HepG2 (cell line): ENCODE data around the gene NRIP2. TPM values are rescaled to one million over a fixed set of nuclear protein-coding genes. Genes with fewer than 3 reads are reported as not detected.

Experiments used
- ATAC-seq: fragments of 200-7000 bp; cut with Tn5 transposase; 3 replicates; pipeline ENCODE4 v1.9.1; 2020; ENCODE audit warnings: mild to moderate bottlenecking, moderate library complexity
- BruUV-seq: library from RNA; stranded (reverse); fragments of 400-500 nt; replicated peaks from 2 replicates; lab custom pipeline; 2021; lab: Mats Ljungman, UMichigan
- CTCF ChIA-PET: fragments of 300-600 bp; formaldehyde crosslinking; extraction: SDS; loops from one replicate; lab custom pipeline; 2021; ENCODE audit warnings: low total read pairs, inconsistent platforms, low intra/inter-chr PET ratio; lab: Yijun Ruan, JAX
- POLR2A ChIA-PET: fragments of 350-600 bp; sonication (Branson Sonifier 250); formaldehyde crosslinking; loops from one replicate; lab custom pipeline; 2020; ENCODE audit warnings: antibody characterized with exemption, inconsistent platforms; lab: Yijun Ruan, JAX
- DNase-seq: peaks from one replicate; pipeline ENCODE4 v3.0.0-alpha.2; 2015; ENCODE audit warnings: low spot score
- FAIRE-seq: peaks from 3 replicates; lab custom pipeline; 2011; peaks lifted over from hg19 to GRCh38; lab: Jason Lieb, UNC
- H2AFZ ChIP-seq: one replicate; pipeline ENCODE4 v1.6.1; 2011; ENCODE audit warnings: low read length, inconsistent platforms
- H3K27ac ChIP-seq: fragments of 300-600 bp; 3 replicates; pipeline ENCODE4 v1.8.0; 2011; ENCODE audit warnings: mixed run types, mild to moderate bottlenecking, mixed read lengths, low read length, inconsistent platforms; ENCODE audit not compliant: insufficient read depth; ENCODE audit errors: extremely low read length
- H3K27me3 ChIP-seq, 2 experiments: fragments of 200-600 bp in 1 of 2; 2 replicates in 1 of 2; 3 replicates in 1 of 2; pipeline versions ENCODE4 v1.6.0 to v1.8.0; 2011; ENCODE audit warnings: low read length in 2 of 2, mild to moderate bottlenecking in 2 of 2, moderate library complexity in 2 of 2, inconsistent platforms in 1 of 2; ENCODE audit not compliant: insufficient read depth in 2 of 2, control insufficient read depth in 1 of 2
- H3K36me3 ChIP-seq, 2 experiments: fragments of 200-600 bp in 1 of 2; replicated peaks in 1 of 2; 2 replicates in 1 of 2; 3 replicates in 1 of 2; pipeline versions ENCODE4 v1.5.1 to v1.8.0; 2011; ENCODE audit warnings: low read length in 2 of 2, inconsistent platforms in 1 of 2; ENCODE audit not compliant: insufficient read depth in 2 of 2, control insufficient read depth in 1 of 2
- H3K4me1 ChIP-seq: 2 replicates; pipeline ENCODE4 v1.5.1; 2012; ENCODE audit warnings: low read length, inconsistent platforms; ENCODE audit not compliant: insufficient read depth
- H3K4me2 ChIP-seq: 2 replicates; pipeline ENCODE4 v1.6.0; 2011; ENCODE audit warnings: low read depth, low read length, inconsistent platforms
- H3K4me3 ChIP-seq, 3 experiments: fragments of 200-600 bp in 1 of 3; sonication (generic), shearing (Covaris generic) in 1 of 3; replicated peaks in 1 of 3; 2 replicates each; pipeline ENCODE4 v1.5.1; 2011 to 2016; ENCODE audit warnings: low read length in 3 of 3, inconsistent platforms in 2 of 3, low read depth in 2 of 3, mild to moderate bottlenecking in 2 of 3, control low read depth in 1 of 3, mixed read lengths in 1 of 3; ENCODE audit not compliant: insufficient read depth in 1 of 3
- H3K79me2 ChIP-seq: one replicate; pipeline ENCODE4 v1.6.1; 2011; ENCODE audit warnings: low read length, inconsistent platforms; ENCODE audit not compliant: insufficient read depth
- H3K9ac ChIP-seq: 2 replicates; pipeline ENCODE4 v1.6.0; 2011; ENCODE audit warnings: mild to moderate bottlenecking, low read depth, low read length, inconsistent platforms; ENCODE audit not compliant: insufficient read depth
- H3K9me3 ChIP-seq: 2 replicates; pipeline ENCODE4 v1.5.1; 2012; ENCODE audit warnings: mild to moderate bottlenecking, low read length
- H4K20me1 ChIP-seq: 2 replicates; pipeline ENCODE4 v1.6.0; 2011; ENCODE audit warnings: inconsistent platforms, mild to moderate bottlenecking, low read length, moderate library complexity; ENCODE audit not compliant: insufficient read depth
- BCLAF1 ChIP-seq: fragments of 450-650 bp; IDR thresholded peaks from 2 replicates; pipeline ENCODE4 v1.6.1; 2017; ENCODE audit warnings: mild to moderate bottlenecking
- EED ChIP-seq: sonication (generic); formaldehyde crosslinking; IDR thresholded peaks from 2 replicates; pipeline ENCODE4 v1.5.0; 2020; ENCODE audit warnings: mild to moderate bottlenecking, missing genetic modification reagents
- GZF1 ChIP-seq: sonication (generic); formaldehyde crosslinking; IDR thresholded peaks from 2 replicates; pipeline ENCODE4 v1.5.1; 2020; ENCODE audit warnings: mild to moderate bottlenecking, missing genetic modification reagents
- HES4 ChIP-seq: sonication (generic); formaldehyde crosslinking; IDR thresholded peaks from 2 replicates; pipeline ENCODE4 v1.9.0; 2021; ENCODE audit warnings: mild to moderate bottlenecking, missing genetic modification reagents, borderline replicate concordance
- ZNF672 ChIP-seq: sonication (generic); formaldehyde crosslinking; IDR thresholded peaks from 2 replicates; pipeline ENCODE4 v1.8.1; 2022; ENCODE audit warnings: missing genetic modification reagents
- ZNF775 ChIP-seq: sonication (generic); formaldehyde crosslinking; IDR thresholded peaks from 2 replicates; pipeline ENCODE4 v1.4.0; 2020; ENCODE audit warnings: missing genetic modification reagents, mild to moderate bottlenecking, moderate library complexity, borderline replicate concordance
- whole genome bisulfite sequencing: methylation state at CpG from one replicate; pipeline ENCODE4 v1.1.6; 2017; ENCODE audit warnings: low lambda C conversion rate; 5-methylcytosine and 5-hydroxymethylcytosine counted together
- in situ Hi-C: cut with HindIII; loops from 2 replicates; pipeline ENCODE4 v1.10.0; 2017; ENCODE audit warnings: low pct_unique_long_range_greater_than_20kb; ENCODE audit not compliant: extremely low pct_ligation_motif_present
- intact Hi-C: fragments of 100-400 bp; cut with micrococcal nuclease; formaldehyde crosslinking; loops from one replicate; pipeline ENCODE4 v1.10.0; 2022; ENCODE audit not compliant: unreplicated experiment
- polyA plus RNA-seq, 8 experiments: library from polyadenylated mRNA; depleted of rRNA in 3 of 8; stranded (reverse) in 7 of 8; unstranded in 1 of 8; fragments of >200 nt; fragmentation: Illumina TruSeq in 4 of 8; extraction: Trizol in 4 of 8; gene quantifications; 2 replicates each; pipeline versions ENCODE4 v1.2.1 to v1.2.3, GENCODE V29; 2011 to 2016; ENCODE audit warnings: low read depth in 4 of 8, missing spikeins in 1 of 8, mixed read lengths in 1 of 8; ENCODE audit not compliant: insufficient read depth in 1 of 8
- total RNA-seq, 5 experiments: library from RNA; depleted of rRNA; stranded (reverse); fragments of >200 nt; fragmentation: Illumina TruSeq; extraction: Trizol; gene quantifications; 2 replicates each; pipeline ENCODE4 v1.2.3, GENCODE V29; 2016; ENCODE audit warnings: low read depth in 1 of 5

Gene NRIP2
- total and polyA plus RNA-seq, 2 of the 13 experiments (the other 11 are each of a cell fraction or from before 2014, with no cell fraction given) = not detected

- FAIRE-seq (no peak), DNase-seq (no peak), ATAC-seq (no peak)
- Histone ChIP-seq H3K27me3 (peaks cover 1 to 57% of the 10 kb centered on the region in 2 experiments; a peak in 3 of 5 replicates), H3K4me3 (no peak overlapping the region), H3K4me2 (no peak overlapping the region), H2AFZ (no peak overlapping the region), H4K20me1 (no peaks in the 10 kb centered on the region), H3K27ac (no peak overlapping the region), H3K36me3 (no peaks in the 10 kb centered on the region), H3K79me2 (no peaks in the 10 kb centered on the region), H3K4me1 (peaks cover 7% of the 10 kb centered on the region), H3K9ac (no peak overlapping the region), H3K9me3 (no peaks in the 10 kb centered on the region)
- TF ChIP-seq BCLAF1 (no peak), ZNF672 (CRISPR knock-in tag) (no peak), GZF1 (no peak), EED (no peak), ZNF775 (no peak), HES4 (CRISPR knock-in tag) (no peak)
- POLR2A ChIA-PET = no interaction called here
- in situ Hi-C loops = no loop called here
- WGBS = 4% methylated on average over 4 of the region's 4 CpGs
- CTCF ChIA-PET = no interaction called here
- no TSS peak for BruUV-seq
- intact Hi-C loops = no loop called here
Observed at GRCh38 chr12:2779281-2779680, 55.6 kb downstream of the NRIP2 start.
